MM.1S (cell line): ENCODE measurements around the gene SRCIN1.

ENCODE experiments used
- DNase-seq: peaks from one replicate; pipeline ENCODE4 v3.0.0-alpha.2; 2015
- H2AFZ ChIP-seq: fragments of 300-600 bp; sonication (generic); 2 replicates; pipeline ENCODE4 v1.6.0; 2016; ENCODE audit warnings: antibody characterized with exemption, low read length
- H3F3A ChIP-seq: fragments of 300-600 bp; sonication (generic); 2 replicates; pipeline ENCODE4 v1.6.1; 2016; ENCODE audit warnings: mild to moderate bottlenecking, antibody characterized with exemption, low read length, moderate library complexity, mixed read lengths; ENCODE audit not compliant: insufficient read depth
- H3K27ac ChIP-seq: fragments of 300-600 bp; sonication (generic); 2 replicates; pipeline ENCODE4 v1.5.1; 2016; ENCODE audit warnings: mild to moderate bottlenecking, low read length
- H3K27me3 ChIP-seq: fragments of 300-600 bp; sonication (generic); replicated peaks from 2 replicates; pipeline ENCODE4 v1.6.0; 2016; ENCODE audit warnings: low read length; ENCODE audit not compliant: insufficient read depth
- H3K36me3 ChIP-seq: fragments of 300-600 bp; sonication (generic); replicated peaks from 2 replicates; pipeline ENCODE4 v1.6.1; 2016; ENCODE audit warnings: mild to moderate bottlenecking, low read length, mixed read lengths; ENCODE audit not compliant: insufficient read depth
- H3K4me1 ChIP-seq: fragments of 300-600 bp; sonication (generic); 2 replicates; pipeline ENCODE4 v1.6.1; 2016; ENCODE audit warnings: low read length, mixed read lengths
- H3K4me2 ChIP-seq: fragments of 300-600 bp; sonication (generic); 2 replicates; pipeline ENCODE4 v1.6.0; 2016; ENCODE audit warnings: low read depth, low read length
- H3K4me3 ChIP-seq: fragments of 300-600 bp; sonication (generic); 2 replicates; pipeline ENCODE4 v1.5.1; 2016; ENCODE audit warnings: low read length, mixed read lengths
- H3K79me2 ChIP-seq: fragments of 300-600 bp; sonication (generic); 2 replicates; pipeline ENCODE4 v1.6.1; 2016; ENCODE audit warnings: mixed run types, low read length, mixed read lengths
- H3K9ac ChIP-seq: fragments of 300-600 bp; sonication (generic); 2 replicates; pipeline ENCODE4 v1.6.1; 2016; ENCODE audit warnings: low read length, mixed read lengths
- H3K9me2 ChIP-seq: fragments of 300-600 bp; sonication (generic); replicated peaks from 2 replicates; pipeline ENCODE4 v1.6.1; 2016; ENCODE audit warnings: mild to moderate bottlenecking, low read length, mixed read lengths; ENCODE audit not compliant: insufficient read depth
- H3K9me3 ChIP-seq: fragments of 300-600 bp; sonication (generic); replicated peaks from 2 replicates; pipeline ENCODE4 v1.6.1; 2016; ENCODE audit warnings: mild to moderate bottlenecking, low read length, mixed read lengths; ENCODE audit not compliant: insufficient read depth
- H4K20me1 ChIP-seq: fragments of 300-600 bp; sonication (generic); 2 replicates; pipeline ENCODE4 v1.6.1; 2016; ENCODE audit warnings: mild to moderate bottlenecking, low read length, moderate library complexity, mixed read lengths; ENCODE audit not compliant: insufficient read depth
- EZH2 ChIP-seq: fragments of 300-600 bp; sonication (generic); optimal IDR thresholded peaks from 2 replicates; pipeline ENCODE3; 2017; ENCODE audit warnings: low read depth, mild to moderate bottlenecking, antibody characterized with exemption, low read length, mixed read lengths
- EZH2phosphoT487 ChIP-seq: fragments of 300-600 bp; sonication (generic); IDR thresholded peaks from 2 replicates; pipeline ENCODE4 v1.6.1; 2018; ENCODE audit warnings: antibody characterized with exemption, low read length
- TF ChIP-seq, protein P1 (sequence below): fragments of 300-600 bp; sonication (generic); IDR thresholded peaks from 2 replicates; pipeline ENCODE4 v1.5.1; 2016; ENCODE audit warnings: antibody characterized with exemption, low read length, mixed read lengths

Gene SRCIN1

GRCh38 chr17:38545531-38546225, 60.1 kb downstream of the SRCIN1 start:
- Histone ChIP-seq H2AFZ (no peak overlapping the region), H3K4me1 (no peaks in the 10 kb centered on the region), H3K9me2 (no peaks in the 10 kb centered on the region), H3K4me2 (no peak overlapping the region), H3K27ac (no peak overlapping the region), H3K9me3 (no peaks in the 10 kb centered on the region), H3K79me2 (no peaks in the 10 kb centered on the region), H3F3A (no peaks in the 10 kb centered on the region), H3K27me3 (peaks cover 76% of the 10 kb centered on the region), H3K4me3 (no peak overlapping the region), H3K36me3 (no peaks in the 10 kb centered on the region), H3K9ac (no peak overlapping the region), H4K20me1 (no peaks in the 10 kb centered on the region)
- no peak for DNase-seq
- TF ChIP-seq EZH2phosphoT487 (no peak), EZH2 (no peak)
- TF ChIP-seq, protein P1, sequence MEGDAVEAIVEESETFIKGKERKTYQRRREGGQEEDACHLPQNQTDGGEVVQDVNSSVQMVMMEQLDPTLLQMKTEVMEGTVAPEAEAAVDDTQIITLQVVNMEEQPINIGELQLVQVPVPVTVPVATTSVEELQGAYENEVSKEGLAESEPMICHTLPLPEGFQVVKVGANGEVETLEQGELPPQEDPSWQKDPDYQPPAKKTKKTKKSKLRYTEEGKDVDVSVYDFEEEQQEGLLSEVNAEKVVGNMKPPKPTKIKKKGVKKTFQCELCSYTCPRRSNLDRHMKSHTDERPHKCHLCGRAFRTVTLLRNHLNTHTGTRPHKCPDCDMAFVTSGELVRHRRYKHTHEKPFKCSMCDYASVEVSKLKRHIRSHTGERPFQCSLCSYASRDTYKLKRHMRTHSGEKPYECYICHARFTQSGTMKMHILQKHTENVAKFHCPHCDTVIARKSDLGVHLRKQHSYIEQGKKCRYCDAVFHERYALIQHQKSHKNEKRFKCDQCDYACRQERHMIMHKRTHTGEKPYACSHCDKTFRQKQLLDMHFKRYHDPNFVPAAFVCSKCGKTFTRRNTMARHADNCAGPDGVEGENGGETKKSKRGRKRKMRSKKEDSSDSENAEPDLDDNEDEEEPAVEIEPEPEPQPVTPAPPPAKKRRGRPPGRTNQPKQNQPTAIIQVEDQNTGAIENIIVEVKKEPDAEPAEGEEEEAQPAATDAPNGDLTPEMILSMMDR = no peak

DNA sequence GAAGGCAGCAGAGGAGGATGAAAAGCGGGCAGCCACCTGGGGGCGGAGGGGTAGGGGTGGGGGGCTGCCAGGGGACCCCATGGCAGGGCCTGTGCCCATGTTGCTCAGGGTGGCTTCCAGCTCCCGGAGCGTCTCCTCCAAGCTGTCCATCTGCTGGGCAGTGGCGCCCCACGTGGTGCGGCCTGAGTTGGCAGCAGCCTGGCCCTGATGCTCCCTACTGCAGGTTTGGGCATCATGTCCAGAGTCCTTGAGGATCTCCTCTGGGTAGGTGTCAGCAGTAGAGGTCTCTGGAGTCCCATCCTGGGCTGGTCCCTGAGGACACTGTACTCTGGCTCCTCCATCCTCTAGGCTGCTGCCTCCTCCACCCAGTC, 60.9 kb downstream of the SRCIN1 start:
- peaks cover 71% of the 10 kb centered on the region for H3K27me3 ChIP-seq
- TF ChIP-seq EZH2phosphoT487 = no peak
- TF ChIP-seq, protein P1 = no peak
- no peak for TF ChIP-seq EZH2
- no peaks in the 10 kb centered on the region for H3F3A ChIP-seq
- H3K4me1 ChIP-seq = no peaks in the 10 kb centered on the region
- H3K36me3 ChIP-seq = no peaks in the 10 kb centered on the region
- H4K20me1 ChIP-seq = no peaks in the 10 kb centered on the region
- no peak overlapping the region for H2AFZ ChIP-seq
- no peak overlapping the region for H3K27ac ChIP-seq
- DNase-seq = no peak
- no peak overlapping the region for H3K4me2 ChIP-seq
- no peaks in the 10 kb centered on the region for H3K9me2 ChIP-seq
- H3K9me3 ChIP-seq = no peaks in the 10 kb centered on the region
- no peak overlapping the region for H3K4me3 ChIP-seq
- H3K79me2 ChIP-seq = no peaks in the 10 kb centered on the region
- H3K9ac ChIP-seq = no peak overlapping the region

DNA sequence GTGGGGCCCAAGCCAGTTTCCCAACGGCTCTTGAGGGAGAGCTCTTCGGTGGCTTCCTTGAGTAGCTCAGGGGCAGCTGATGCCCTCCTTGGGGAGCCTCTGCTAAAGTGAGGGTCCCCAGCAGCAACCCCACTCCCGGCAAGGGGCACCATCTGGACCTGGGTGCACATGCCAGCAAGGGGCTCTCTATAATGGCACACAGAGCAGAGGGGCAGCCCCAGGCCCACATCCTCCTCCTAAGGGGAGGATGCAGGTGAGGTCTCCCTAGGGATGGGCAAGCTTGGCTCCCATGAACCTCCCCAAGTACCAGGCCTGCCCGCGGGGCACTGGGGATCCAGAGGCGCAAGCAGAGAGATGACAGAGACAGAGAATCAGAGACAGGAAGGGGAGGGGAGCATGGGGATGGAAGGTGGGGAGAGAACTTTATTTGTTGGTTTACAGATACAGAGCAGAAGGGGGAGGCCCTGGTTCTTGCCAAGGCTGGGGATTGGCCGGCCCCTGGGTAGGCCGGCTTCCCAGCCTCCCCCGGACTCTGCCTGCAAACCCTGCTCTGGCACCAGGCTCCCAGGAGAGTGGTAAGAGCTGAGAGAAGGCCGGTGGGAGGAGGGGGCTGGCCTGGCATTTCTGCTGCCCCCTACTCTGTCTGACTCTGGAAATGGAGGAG, 61.4 kb downstream of the SRCIN1 start:
- no peak overlapping the region for H3K4me3 ChIP-seq
- peaks cover 66% of the 10 kb centered on the region for H3K27me3 ChIP-seq
- H3K9me2 ChIP-seq = no peaks in the 10 kb centered on the region
- H3K79me2 ChIP-seq = no peaks in the 10 kb centered on the region
- TF ChIP-seq EZH2phosphoT487 (no peak), EZH2 (no peak)
- TF ChIP-seq, protein P1 = no peak
- H3F3A ChIP-seq = no peaks in the 10 kb centered on the region
- no peaks in the 10 kb centered on the region for H3K36me3 ChIP-seq
- no peak overlapping the region for H2AFZ ChIP-seq
- H3K4me1 ChIP-seq = no peaks in the 10 kb centered on the region
- no peak overlapping the region for H3K9ac ChIP-seq
- no peaks in the 10 kb centered on the region for H4K20me1 ChIP-seq
- H3K9me3 ChIP-seq = no peaks in the 10 kb centered on the region
- no peak for DNase-seq
- H3K27ac ChIP-seq = no peak overlapping the region
- H3K4me2 ChIP-seq = no peak overlapping the region
